Cardiac muscle cell (in vitro differentiated cells and primary cell): ENCODE measurements around the gene IL21. TPM values are rescaled to one million over a fixed set of nuclear protein-coding genes. Genes with fewer than 3 reads are reported as not detected.

Experiments
- DNase-seq, 2 donors: peaks; one replicate each; pipeline versions ENCODE4 v3.0.0 to v3.0.0-alpha.2; 2010 to 2017; ENCODE audit warnings: low read depth in 1 of 2, low spot score in 1 of 2
- H3K27ac ChIP-seq: fragments of 200-600 bp; sonication (generic); 2 replicates; pipeline ENCODE4 v1.5.1; 2016
- H3K27me3 ChIP-seq: fragments of 200-600 bp; sonication (generic); 2 replicates; pipeline ENCODE4 v1.6.0; 2016; ENCODE audit warnings: control low read depth
- H3K36me3 ChIP-seq: fragments of 200-600 bp; sonication (generic); 2 replicates; pipeline ENCODE4 v1.5.1; 2016; ENCODE audit warnings: control low read depth
- H3K4me1 ChIP-seq: fragments of 200-600 bp; sonication (generic); 2 replicates; pipeline ENCODE4 v1.8.1; 2017; ENCODE audit warnings: low read depth, mild to moderate bottlenecking, mixed run types
- H3K4me3 ChIP-seq: fragments of 200-600 bp; sonication (generic); 2 replicates; pipeline ENCODE4 v1.5.1; 2016; ENCODE audit warnings: mild to moderate bottlenecking
- H3K9me3 ChIP-seq: fragments of 200-600 bp; sonication (generic); 2 replicates; pipeline ENCODE4 v1.5.1; 2017; ENCODE audit warnings: low read depth, mild to moderate bottlenecking, control low read depth
- CTCF ChIP-seq: IDR thresholded peaks from 2 replicates; pipeline ENCODE4 v1.5.1; 2012; ENCODE audit warnings: low read depth, mild to moderate bottlenecking, low read length
- polyA plus RNA-seq: library from polyadenylated mRNA; unstranded; fragments of >200 nt; fragmentation: Nextera tagmentation; extraction: Ambion mirVana; gene quantifications from 2 replicates; pipeline ENCODE4 v1.2.1, GENCODE V29; 2016
- total RNA-seq: library from RNA; depleted of rRNA; stranded (reverse); fragments of >200 nt; gene quantifications from 2 replicates; pipeline ENCODE4 v1.2.3, GENCODE V29; 2016

Gene IL21
- total RNA-seq, result not detected in 2 replicates
- not detected in 2 replicates for polyA plus RNA-seq

- TF ChIP-seq CTCF, result no peak
- DNase-seq, result no peak
- H3K4me3 ChIP-seq, result no peak within 1 kb of the TSS
Measured at GRCh38 chr4:122621016-122621507, at the start of gene IL21. Gene IL21 (minus strand): TSS chr4:122621066. CDS start chr4:122621011, 55 bp downstream.

GRCh38 chr4:122669911-122670738 lies 49.3 kb upstream of the IL21 start:
- DNase-seq, result no peak
- H3K36me3 ChIP-seq, result no peaks in the 10 kb centered on the region
- H3K4me1 ChIP-seq, result peaks cover 7% of the 10 kb centered on the region
- no peak for TF ChIP-seq CTCF
- H3K4me3 ChIP-seq, result no peak overlapping the region
- H3K27ac ChIP-seq, result no peak overlapping the region
- no peaks in the 10 kb centered on the region for H3K27me3 ChIP-seq
- no peaks in the 10 kb centered on the region for H3K9me3 ChIP-seq

More at GRCh38 chr4:122621016-122621507, at the start of gene IL21:
- H3K9me3 ChIP-seq, result no peaks in the 10 kb centered on the region
- no peak within 1 kb of the TSS for H3K27ac ChIP-seq
- no peaks in the 10 kb centered on the region for H3K36me3 ChIP-seq
- no peaks in the 10 kb centered on the region for H3K4me1 ChIP-seq
- no peaks in the 10 kb centered on the region for H3K27me3 ChIP-seq

- no peaks in the 10 kb centered on the region for H3K27me3 ChIP-seq
- peaks cover 6% of the 10 kb centered on the region for H3K4me1 ChIP-seq
- H3K27ac ChIP-seq, result no peak overlapping the region
- TF ChIP-seq CTCF, result no peak
- no peak overlapping the region for H3K4me3 ChIP-seq
- no peaks in the 10 kb centered on the region for H3K36me3 ChIP-seq
- DNase-seq, result no peak
- no peaks in the 10 kb centered on the region for H3K9me3 ChIP-seq
Measured at GRCh38 chr4:122668241-122668640, 47.4 kb upstream of the IL21 start.

GRCh38 chr4:122666527-122667245 lies 45.8 kb upstream of the IL21 start:
- peaks cover 8% of the 10 kb centered on the region for H3K4me1 ChIP-seq
- no peak overlapping the region for H3K27ac ChIP-seq
- H3K4me3 ChIP-seq, result no peak overlapping the region
- peak in 1 of 2 donors; percentile 89 for DNase-seq
- no peak for TF ChIP-seq CTCF
- no peaks in the 10 kb centered on the region for H3K36me3 ChIP-seq
- H3K9me3 ChIP-seq, result no peaks in the 10 kb centered on the region
- H3K27me3 ChIP-seq, result no peaks in the 10 kb centered on the region

- no peak overlapping the region for H3K4me3 ChIP-seq
- H3K27me3 ChIP-seq, result no peaks in the 10 kb centered on the region
- H3K9me3 ChIP-seq, result no peaks in the 10 kb centered on the region
- TF ChIP-seq CTCF, result no peak
- DNase-seq, result peak in 1 of 2 donors; percentile 60
- no peak overlapping the region for H3K27ac ChIP-seq
- no peaks in the 10 kb centered on the region for H3K36me3 ChIP-seq
- peaks cover 8% of the 10 kb centered on the region for H3K4me1 ChIP-seq
Measured at GRCh38 chr4:122665161-122665929, 44.5 kb upstream of the IL21 start.
